Measurements from ENCODE around the gene TMEM9B. TPM values are rescaled to one million over a fixed set of nuclear protein-coding genes. Genes with fewer than 3 reads are reported as not detected.

The TMEM9B gene
- total and polyA plus RNA-seq, 4 donors, result 57.2 to 134 (median 95.6) TPM

- no peaks in the 10 kb centered on the region for H3K9me3 ChIP-seq (ENCODE audit: control insufficient read depth, insufficient read depth, low read length)
- 100% methylated on average over 3 of the region's 5 CpGs for WGBS (ENCODE audit: insufficient coverage)
- no peak for DNase-seq (ENCODE audit: low read depth in 4 of 6, low spot score in 6 of 6)
- H3K27me3 ChIP-seq (ENCODE audit: control insufficient read depth, insufficient read depth, low read length), result no peaks in the 10 kb centered on the region
- H3K27ac ChIP-seq (ENCODE audit: low read depth, low read length), result no peak overlapping the region
- H3K36me3 ChIP-seq (ENCODE audit: control insufficient read depth, insufficient read depth, low read length), result peaks cover 50% of the 10 kb centered on the region
- no peaks in the 10 kb centered on the region for H3K4me1 ChIP-seq (ENCODE audit: control insufficient read depth, insufficient read depth, low read length)
- H3K4me3 ChIP-seq (ENCODE audit: low read depth, low read length), result no peak overlapping the region
These were observed 41.6 kb downstream of the TMEM9B start for GRCh38 chr11:8922691-8923090.

DNA sequence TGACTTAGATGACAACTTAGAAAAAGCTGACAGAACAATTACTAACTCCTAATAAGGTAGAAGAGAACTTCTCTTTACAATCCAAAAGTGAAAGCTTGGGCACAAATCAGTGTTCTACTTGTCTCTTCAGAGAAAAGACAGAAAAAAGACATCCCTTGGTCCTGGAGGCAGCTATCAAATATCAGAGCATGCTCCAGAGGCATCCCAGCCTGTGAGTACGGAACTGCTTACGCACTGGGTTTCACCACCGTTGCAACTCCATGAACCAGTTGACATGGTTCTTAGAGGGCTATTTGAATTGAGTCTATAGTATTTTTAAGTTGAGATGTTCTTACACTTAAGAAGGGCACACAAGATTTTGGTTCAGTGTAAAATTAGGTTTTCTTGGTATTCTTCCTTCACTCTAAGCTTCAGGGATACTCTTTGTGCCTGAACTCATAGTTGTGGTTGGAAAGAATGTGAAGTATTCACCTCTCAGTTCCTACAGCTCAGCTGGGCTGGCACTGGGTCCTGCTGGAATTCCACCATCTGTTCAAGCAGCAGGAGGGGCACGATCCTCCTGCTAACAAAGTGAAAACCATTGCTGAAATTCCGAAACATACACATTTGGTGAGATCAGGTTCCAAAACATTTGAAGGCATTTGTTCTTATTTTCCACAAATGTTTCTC is 47.0 kb downstream of the TMEM9B start:
- 44% methylated on average over 4 of the region's 5 CpGs for WGBS (ENCODE audit: insufficient coverage)
- Histone ChIP-seq H3K27ac (ENCODE audit: low read depth, low read length) (peak overlapping the region; percentile 57), H3K4me3 (ENCODE audit: low read depth, low read length) (no peak overlapping the region), H3K36me3 (ENCODE audit: control insufficient read depth, insufficient read depth, low read length) (peaks cover 38% of the 10 kb centered on the region), H3K9me3 (ENCODE audit: control insufficient read depth, insufficient read depth, low read length) (no peaks in the 10 kb centered on the region), H3K27me3 (ENCODE audit: control insufficient read depth, insufficient read depth, low read length) (no peaks in the 10 kb centered on the region), H3K4me1 (ENCODE audit: control insufficient read depth, insufficient read depth, low read length) (peaks cover 14% of the 10 kb centered on the region)
- peak in 2 of 6 donors; percentile 21 to 51 for DNase-seq (ENCODE audit: low read depth in 4 of 6, low spot score in 6 of 6)

DNA sequence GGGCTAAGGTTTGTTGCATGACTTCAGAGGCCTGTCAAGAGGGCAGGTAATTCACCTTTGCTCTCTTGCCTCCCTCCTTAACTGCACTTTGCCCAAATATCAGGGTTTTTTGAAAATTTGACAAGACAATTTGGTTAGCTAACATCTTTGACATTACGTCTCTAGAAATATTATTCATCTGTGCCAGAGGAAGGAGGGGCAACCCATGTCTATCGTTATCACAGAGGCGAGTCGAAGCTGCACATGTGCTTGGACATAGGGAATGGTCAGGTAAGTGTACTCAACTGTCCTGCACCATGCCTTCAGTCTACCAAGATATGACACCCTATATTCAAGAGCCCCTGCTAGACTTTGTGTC is 49.6 kb downstream of the TMEM9B start:
- DNase-seq (ENCODE audit: low read depth in 4 of 6, low spot score in 6 of 6), result no peak
- Histone ChIP-seq H3K4me1 (ENCODE audit: control insufficient read depth, insufficient read depth, low read length) (peaks cover 20% of the 10 kb centered on the region), H3K9me3 (ENCODE audit: control insufficient read depth, insufficient read depth, low read length) (no peaks in the 10 kb centered on the region), H3K27ac (ENCODE audit: low read depth, low read length) (peak overlapping the region; percentile 25), H3K36me3 (ENCODE audit: control insufficient read depth, insufficient read depth, low read length) (peaks cover 16% of the 10 kb centered on the region), H3K4me3 (ENCODE audit: low read depth, low read length) (no peak overlapping the region), H3K27me3 (ENCODE audit: control insufficient read depth, insufficient read depth, low read length) (no peaks in the 10 kb centered on the region)
- WGBS (ENCODE audit: insufficient coverage), result no CpG with 5 or more reads among the region's 4 CpGs

DNA sequence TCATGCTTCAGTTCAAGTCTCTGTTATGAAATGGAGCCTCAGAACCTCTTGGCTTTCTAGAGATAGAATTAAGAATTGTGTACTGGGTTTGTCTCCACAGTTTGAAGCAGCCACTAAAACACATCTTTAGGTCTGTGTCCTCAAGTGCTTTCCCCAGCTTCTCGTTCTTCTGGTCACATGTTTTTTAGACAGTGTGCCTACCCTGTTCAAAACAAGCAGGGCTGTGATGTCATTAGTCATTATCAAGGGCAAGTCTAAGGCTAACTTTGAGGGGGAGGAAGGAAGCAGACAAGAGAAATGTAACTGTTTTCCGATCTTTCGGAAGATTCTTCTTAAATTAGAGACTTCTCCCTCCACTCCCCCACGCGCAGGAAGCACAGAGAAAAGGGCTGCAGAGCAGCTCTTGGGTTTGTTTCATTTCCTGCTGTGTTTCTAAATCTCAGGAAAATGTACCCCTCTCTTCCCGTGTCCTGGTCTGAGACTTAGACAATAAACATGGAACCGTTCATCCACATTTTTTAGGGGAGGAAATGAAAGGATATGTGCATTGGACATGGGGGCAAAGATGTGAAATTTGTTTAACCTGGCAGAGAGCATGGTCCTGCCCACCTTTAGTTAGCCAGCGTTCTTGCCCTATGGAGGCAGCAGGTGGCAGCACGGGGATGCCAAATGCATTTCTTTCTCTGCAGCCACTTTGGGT is 50.1 kb downstream of the TMEM9B start:
- no peaks in the 10 kb centered on the region for H3K9me3 ChIP-seq (ENCODE audit: control insufficient read depth, insufficient read depth, low read length)
- no peaks in the 10 kb centered on the region for H3K27me3 ChIP-seq (ENCODE audit: control insufficient read depth, insufficient read depth, low read length)
- no peak overlapping the region for H3K4me3 ChIP-seq (ENCODE audit: low read depth, low read length)
- H3K27ac ChIP-seq (ENCODE audit: low read depth, low read length), result peak overlapping the region; percentile 25
- 13% methylated on average over 1 of the region's 9 CpGs for WGBS (ENCODE audit: insufficient coverage)
- DNase-seq (ENCODE audit: low read depth in 4 of 6, low spot score in 6 of 6), result peak in 3 of 6 donors; percentile 35 to 90 (median 76)
- peaks cover 21% of the 10 kb centered on the region for H3K4me1 ChIP-seq (ENCODE audit: control insufficient read depth, insufficient read depth, low read length)
- H3K36me3 ChIP-seq (ENCODE audit: control insufficient read depth, insufficient read depth, low read length), result peaks cover 13% of the 10 kb centered on the region

DNA sequence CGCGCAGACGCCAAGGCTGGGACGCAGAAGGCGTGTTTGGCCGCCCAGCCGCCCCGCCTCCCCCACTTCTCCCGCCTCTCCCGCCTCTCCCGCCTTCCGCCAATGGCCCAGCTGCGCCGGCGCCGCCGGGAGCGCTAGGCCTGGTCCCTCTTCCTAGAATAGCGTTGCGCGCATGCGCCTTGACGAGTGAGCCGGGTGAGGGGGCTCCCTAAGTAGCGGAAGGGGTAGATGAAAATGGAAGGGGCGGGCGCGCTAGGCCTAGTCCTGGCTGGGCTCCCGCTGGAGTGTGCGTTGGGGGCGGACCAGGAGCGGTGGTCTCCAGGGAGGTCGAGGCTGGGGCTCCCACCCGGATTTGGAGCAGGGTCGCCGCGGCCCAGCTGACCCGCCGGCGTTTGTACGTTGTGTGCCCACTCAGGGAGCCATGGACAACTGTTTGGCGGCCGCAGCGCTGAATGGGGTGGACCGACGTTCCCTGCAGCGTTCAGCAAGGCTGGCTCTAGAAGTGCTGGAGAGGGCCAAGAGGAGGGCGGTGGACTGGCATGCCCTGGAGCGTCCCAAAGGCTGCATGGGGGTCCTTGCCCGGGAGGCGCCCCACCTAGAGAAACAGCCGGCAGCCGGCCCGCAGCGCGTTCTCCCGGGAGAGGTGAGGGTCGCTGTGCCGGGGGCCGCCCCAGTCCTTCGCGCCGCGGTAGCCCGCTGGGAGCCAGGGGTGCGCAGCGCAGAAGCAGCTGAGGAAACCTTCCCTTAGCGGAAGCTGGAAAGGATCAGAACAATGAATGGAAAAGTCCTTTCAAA is 53.0 kb downstream of the TMEM9B start, which contains the start of gene AKIP1:
TSS of gene AKIP1 (plus strand) at position 161 of the 795 bp plus-strand sequence. CDS start at position 422, 261 bp downstream.
- H3K4me1 ChIP-seq (ENCODE audit: control insufficient read depth, insufficient read depth, low read length), result peaks cover 21% of the 10 kb centered on the region
- under 1% methylated on average over 67 of the region's 68 CpGs for WGBS (ENCODE audit: insufficient coverage)

DNA sequence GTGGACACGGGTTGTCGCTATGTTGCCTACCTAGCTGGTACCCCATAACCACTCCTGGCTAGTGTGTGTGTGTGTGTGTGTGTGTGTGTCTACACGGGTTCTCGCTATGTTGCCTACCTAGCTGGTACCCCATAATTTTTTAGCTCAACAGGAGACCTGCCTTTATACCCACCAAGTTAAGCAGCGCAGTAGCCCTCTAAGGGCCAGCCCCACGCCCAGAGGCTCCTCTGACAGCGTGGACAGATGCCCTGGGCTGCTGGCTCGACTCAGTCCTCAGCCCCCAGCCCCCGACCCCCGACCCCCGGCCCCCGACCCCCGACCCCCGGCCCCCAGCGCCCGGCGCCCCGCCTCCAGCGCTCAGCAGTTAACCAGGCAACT is 53.6 kb downstream of the TMEM9B start:
- Histone ChIP-seq H3K4me3 (ENCODE audit: low read depth, low read length) (peak overlapping the region; percentile 83), H3K9me3 (ENCODE audit: control insufficient read depth, insufficient read depth, low read length) (no peaks in the 10 kb centered on the region), H3K27ac (ENCODE audit: low read depth, low read length) (no peak overlapping the region), H3K4me1 (ENCODE audit: control insufficient read depth, insufficient read depth, low read length) (peaks cover 21% of the 10 kb centered on the region), H3K27me3 (ENCODE audit: control insufficient read depth, insufficient read depth, low read length) (no peaks in the 10 kb centered on the region), H3K36me3 (ENCODE audit: control insufficient read depth, insufficient read depth, low read length) (peaks cover 2% of the 10 kb centered on the region)
- DNase-seq (ENCODE audit: low read depth in 4 of 6, low spot score in 6 of 6), result no peak
- WGBS (ENCODE audit: insufficient coverage), result 0% methylated on average over 8 of the region's 19 CpGs

More for the DNA sequence above, 53.0 kb downstream of the TMEM9B start, which contains the start of gene AKIP1:
- peak; percentile 92 to 99 (median 96) for DNase-seq (ENCODE audit: low read depth in 4 of 6, low spot score in 6 of 6)
- Histone ChIP-seq H3K9me3 (ENCODE audit: control insufficient read depth, insufficient read depth, low read length) (no peaks in the 10 kb centered on the region), H3K4me3 (ENCODE audit: low read depth, low read length) (peak within 1 kb of the TSS; percentile 83), H3K27me3 (ENCODE audit: control insufficient read depth, insufficient read depth, low read length) (no peaks in the 10 kb centered on the region), H3K27ac (ENCODE audit: low read depth, low read length) (peak within 1 kb of the TSS; percentile 90), H3K36me3 (ENCODE audit: control insufficient read depth, insufficient read depth, low read length) (peaks cover 7% of the 10 kb centered on the region)

- Histone ChIP-seq H3K4me1 (ENCODE audit: control insufficient read depth, insufficient read depth, low read length) (peaks cover 8% of the 10 kb centered on the region), H3K36me3 (ENCODE audit: control insufficient read depth, insufficient read depth, low read length) (no peaks in the 10 kb centered on the region)
These were observed 56.1 kb downstream of the TMEM9B start for GRCh38 chr11:8908099-8908498.

DNA sequence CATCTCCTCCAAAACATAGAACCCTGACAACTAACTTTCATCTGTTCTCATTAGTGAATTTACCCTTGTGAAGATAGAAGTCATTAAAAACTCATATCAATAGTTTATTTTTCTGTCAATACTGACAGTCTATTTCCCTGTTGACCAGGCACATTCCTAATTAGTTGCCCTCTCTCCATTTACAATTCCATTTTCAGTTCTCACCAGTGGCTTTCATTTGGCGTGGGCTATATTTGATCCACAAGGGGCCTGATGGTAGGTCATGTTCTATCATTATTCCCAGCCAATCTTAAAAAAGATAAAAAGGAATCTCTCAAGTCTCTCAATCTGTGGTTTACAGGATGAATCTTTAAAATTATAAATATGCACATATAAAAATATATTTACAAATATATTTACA is 57.1 kb downstream of the TMEM9B start:
- no peak overlapping the region for H3K27ac ChIP-seq (ENCODE audit: low read depth, low read length)
- H3K9me3 ChIP-seq (ENCODE audit: control insufficient read depth, insufficient read depth, low read length), result no peaks in the 10 kb centered on the region
- no peaks in the 10 kb centered on the region for H3K27me3 ChIP-seq (ENCODE audit: control insufficient read depth, insufficient read depth, low read length)
- no CpG with 5 or more reads among the region's 1 CpG for WGBS (ENCODE audit: insufficient coverage)
- no peak for DNase-seq (ENCODE audit: low read depth in 4 of 6, low spot score in 6 of 6)
- H3K36me3 ChIP-seq (ENCODE audit: control insufficient read depth, insufficient read depth, low read length), result no peaks in the 10 kb centered on the region
- peaks cover 7% of the 10 kb centered on the region for H3K4me1 ChIP-seq (ENCODE audit: control insufficient read depth, insufficient read depth, low read length)
- H3K4me3 ChIP-seq (ENCODE audit: low read depth, low read length), result no peak overlapping the region

More at GRCh38 chr11:8908099-8908498, 56.1 kb downstream of the TMEM9B start:
- no peaks in the 10 kb centered on the region for H3K27me3 ChIP-seq (ENCODE audit: control insufficient read depth, insufficient read depth, low read length)
- no peak overlapping the region for H3K4me3 ChIP-seq (ENCODE audit: low read depth, low read length)
- H3K27ac ChIP-seq (ENCODE audit: low read depth, low read length), result no peak overlapping the region
- no peaks in the 10 kb centered on the region for H3K9me3 ChIP-seq (ENCODE audit: control insufficient read depth, insufficient read depth, low read length)
- DNase-seq (ENCODE audit: low read depth in 4 of 6, low spot score in 6 of 6), result no peak

- Histone ChIP-seq H3K4me3 (ENCODE audit: low read depth, low read length) (no peak overlapping the region), H3K27me3 (ENCODE audit: control insufficient read depth, insufficient read depth, low read length) (no peaks in the 10 kb centered on the region), H3K4me1 (ENCODE audit: control insufficient read depth, insufficient read depth, low read length) (peaks cover 7% of the 10 kb centered on the region), H3K9me3 (ENCODE audit: control insufficient read depth, insufficient read depth, low read length) (no peaks in the 10 kb centered on the region), H3K27ac (ENCODE audit: low read depth, low read length) (no peak overlapping the region), H3K36me3 (ENCODE audit: control insufficient read depth, insufficient read depth, low read length) (no peaks in the 10 kb centered on the region)
- WGBS (ENCODE audit: insufficient coverage), result 100% methylated on average over 1 of the region's 5 CpGs
- no peak for DNase-seq (ENCODE audit: low read depth in 4 of 6, low spot score in 6 of 6)
These were observed 58.6 kb downstream of the TMEM9B start for GRCh38 chr11:8905528-8906165.

All from spinal cord (tissue), 10 donors.